Endometrial microvascular endothelial cells (primary cell): ENCODE results near the gene CEP97. TPM values are rescaled to one million over a fixed set of nuclear protein-coding genes. Genes with fewer than 3 reads are reported as not detected.

Experiments
- in situ Hi-C: cut with HindIII; loops from 2 replicates; pipeline ENCODE4 v1.10.0; 2017; ENCODE audit warnings: low sequenced_read_pairs, low pct_unique_long_range_greater_than_20kb; ENCODE audit errors: inconsistent ontology term
- total RNA-seq: library from RNA; depleted of rRNA; stranded (reverse); fragments of >200 nt; gene quantifications from one replicate; pipeline ENCODE4 v1.2.3, GENCODE V29; 2015; ENCODE audit errors: inconsistent ontology term

The CEP97 gene
- total RNA-seq, 1 donor from 2014 or later, result 4.6 TPM

GRCh38 chr3:101807888-101808287, 83.5 kb downstream of the CEP97 start:
- in situ Hi-C loops, result loop anchor here (25.0 kb wide), 2 partner anchors 379 to 729 kb away; no protein-coding TSS in a partner anchor

- in situ Hi-C loops, result loop anchor here (25.0 kb wide), 2 partner anchors 378 to 728 kb away; no protein-coding TSS in a partner anchor
These were observed 85.0 kb downstream of the CEP97 start for GRCh38 chr3:101809178-101810021.

DNA sequence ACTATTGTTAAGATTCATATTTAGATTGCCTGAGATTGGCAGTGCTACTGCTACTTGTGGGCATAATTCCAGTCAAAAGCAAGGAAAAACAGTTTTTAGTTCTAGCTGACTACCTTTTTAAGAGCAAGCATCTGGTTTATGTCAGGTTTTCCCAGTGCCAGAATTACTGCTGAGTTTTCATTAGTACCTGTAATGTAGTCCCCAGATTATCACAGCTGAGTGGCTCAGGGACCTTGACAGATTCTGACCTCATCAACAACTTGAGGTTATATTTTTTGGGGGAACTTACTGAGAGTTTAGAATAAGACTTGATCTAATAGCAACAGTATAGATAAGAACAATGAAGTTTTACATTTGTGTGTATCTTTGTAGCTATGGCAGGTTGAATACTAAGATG, 85.6 kb downstream of the CEP97 start:
- in situ Hi-C loops, result loop anchor here (25.0 kb wide), 2 partner anchors 377 to 727 kb away; no protein-coding TSS in a partner anchor

DNA sequence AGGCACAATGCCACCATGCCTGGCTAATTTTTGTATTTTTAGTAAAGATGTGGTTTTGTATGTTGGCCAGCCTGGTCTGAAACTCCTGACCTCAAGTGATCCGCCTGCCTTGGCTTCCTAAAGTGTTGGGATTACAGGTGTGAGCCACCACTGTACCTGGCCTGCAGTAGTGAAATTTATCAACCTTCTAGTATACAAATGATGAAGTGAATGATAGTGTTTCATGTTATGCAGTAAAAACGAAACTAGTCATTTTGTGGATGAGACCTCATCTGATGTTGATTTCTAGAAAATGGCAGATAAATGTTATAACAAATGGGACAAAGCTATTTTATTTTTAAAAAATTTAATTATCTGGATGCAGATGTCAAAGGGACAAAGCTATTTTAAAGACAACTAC, 87.5 kb downstream of the CEP97 start:
- in situ Hi-C loops, result loop anchor here (25.0 kb wide), 2 partner anchors 375 to 725 kb away; no protein-coding TSS in a partner anchor

DNA sequence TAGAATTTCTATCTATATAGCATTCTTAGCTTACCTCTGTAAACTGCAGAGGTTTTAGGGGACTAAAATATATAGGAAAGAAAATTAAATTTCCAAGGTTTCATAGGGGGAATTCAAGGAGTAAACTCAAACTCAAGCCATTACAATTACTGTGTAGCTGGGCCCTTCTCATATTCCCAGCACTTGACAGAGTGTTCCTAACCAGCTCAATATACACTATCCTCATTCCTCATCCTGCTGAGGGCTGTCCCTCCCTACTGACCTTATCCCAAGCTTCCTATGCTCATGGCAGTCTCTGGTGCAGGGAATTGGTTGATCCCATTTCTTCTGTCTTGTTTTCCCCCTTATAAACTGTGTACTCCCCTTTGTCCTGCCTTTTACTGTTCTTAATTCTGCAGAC, 88.5 kb downstream of the CEP97 start:
- in situ Hi-C loops, result loop anchor here (25.0 kb wide), 2 partner anchors 374 to 724 kb away; no protein-coding TSS in a partner anchor

- in situ Hi-C loops, result loop anchor here (25.0 kb wide), 2 partner anchors 373 to 723 kb away; no protein-coding TSS in a partner anchor
These were observed 89.5 kb downstream of the CEP97 start for GRCh38 chr3:101813817-101814440.

DNA sequence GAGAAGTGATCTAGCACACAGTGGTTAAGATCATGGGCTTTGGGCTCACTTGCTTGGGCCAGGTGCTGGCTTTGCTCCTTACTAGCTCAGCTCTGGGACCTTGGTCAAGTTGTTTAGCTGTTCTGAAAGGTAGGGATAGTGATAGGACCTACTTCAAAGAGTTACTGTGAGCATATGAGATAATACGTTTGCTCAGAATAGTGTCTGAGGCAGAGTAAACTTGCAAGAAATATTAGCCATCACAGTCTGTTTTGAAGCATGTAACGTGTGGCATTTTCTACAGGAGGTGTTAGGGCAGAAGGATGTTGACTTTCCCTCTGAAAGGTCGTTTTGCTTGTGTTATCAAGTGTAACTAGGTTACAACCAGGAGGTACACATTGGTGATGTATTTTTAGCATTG, 90.4 kb downstream of the CEP97 start:
- in situ Hi-C loops, result loop anchor here (25.0 kb wide), 2 partner anchors 372 to 722 kb away; no protein-coding TSS in a partner anchor

DNA sequence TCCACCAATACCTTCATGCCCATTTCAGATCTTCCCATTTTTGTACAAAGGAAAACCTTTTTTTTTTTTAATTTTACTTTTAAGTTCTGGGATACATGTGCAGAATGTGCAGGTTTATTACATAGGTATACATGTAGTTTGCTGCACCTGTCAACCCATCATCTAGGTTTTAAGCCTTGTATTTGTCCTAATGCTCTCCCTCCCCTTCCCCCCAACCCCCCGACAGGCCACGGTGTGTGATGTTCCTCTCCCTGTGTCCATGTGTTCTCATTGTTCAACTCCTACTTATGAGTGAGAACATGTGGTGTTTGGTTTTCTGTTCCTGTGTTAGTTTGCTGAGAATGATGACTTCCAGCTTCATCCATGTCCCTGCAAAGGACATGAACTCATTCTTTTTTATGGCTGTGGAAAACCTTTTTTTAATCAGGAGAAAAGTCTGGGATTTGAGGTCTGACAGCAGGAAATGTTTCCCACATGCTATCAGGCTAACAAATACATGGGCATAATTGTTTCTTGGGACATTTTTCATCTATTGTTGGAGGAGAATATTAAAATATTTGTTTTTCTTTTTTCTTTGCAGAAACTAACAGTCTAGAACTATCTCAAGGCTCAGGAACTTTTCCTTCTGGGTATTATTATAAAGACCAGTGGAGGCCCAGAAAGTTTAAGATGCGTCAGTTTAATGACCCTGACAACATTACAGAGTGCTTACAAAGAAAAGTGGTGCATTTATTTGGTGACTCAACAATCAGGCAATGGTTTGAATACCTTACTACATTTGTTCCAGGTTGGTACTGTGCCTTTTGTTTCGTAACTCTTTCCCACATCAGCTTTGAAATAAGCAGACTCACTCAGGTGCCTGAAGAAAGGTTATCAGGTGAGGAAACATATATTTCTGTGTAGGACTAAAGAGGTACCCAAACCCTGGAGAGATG, 92.1 kb downstream of the CEP97 start:
- in situ Hi-C loops, result loop anchor here (25.0 kb wide), 2 partner anchors 371 to 721 kb away; no protein-coding TSS in a partner anchor

DNA sequence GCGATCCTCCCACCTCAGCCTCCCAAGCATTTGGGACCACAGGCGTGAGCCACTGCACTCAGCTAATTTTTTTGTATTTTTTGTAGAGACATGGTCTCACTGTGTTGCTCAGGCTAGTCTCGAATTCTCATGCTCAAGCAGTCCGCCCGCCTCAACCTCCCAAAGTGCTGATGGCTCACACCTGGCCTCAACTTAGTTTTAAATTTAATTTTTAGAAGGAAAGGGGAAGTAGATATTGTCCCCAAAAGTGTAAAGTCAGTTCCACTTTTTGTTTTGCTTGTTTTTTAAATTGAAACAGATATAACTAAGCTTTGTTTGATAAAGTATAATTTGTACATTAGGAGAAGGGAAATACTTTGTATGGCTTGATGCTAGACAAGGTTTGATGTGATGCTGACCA, 93.6 kb downstream of the CEP97 start:
- in situ Hi-C loops, result loop anchor here (25.0 kb wide), 2 partner anchors 369 to 719 kb away; no protein-coding TSS in a partner anchor

GRCh38 chr3:101819649-101820206, 95.3 kb downstream of the CEP97 start:
- in situ Hi-C loops, result loop anchor here (25.0 kb wide), 2 partner anchors 368 to 718 kb away; no protein-coding TSS in a partner anchor

Other genes with a start within 250 kb of the CEP97 start
- 12.2 TPM for gene SENP7, start 211.4 kb upstream of the CEP97 start, total RNA-seq
- gene TRMT10C, start 162.7 kb upstream of the CEP97 start, total RNA-seq, result 19.9 TPM
- 70.0 TPM for gene PCNP, start 150.4 kb upstream of the CEP97 start, total RNA-seq
- gene ZBTB11, start 47.5 kb upstream of the CEP97 start, total RNA-seq, result 14.9 TPM
- 1,465 TPM for gene RPL24, start 37.9 kb upstream of the CEP97 start, total RNA-seq
- 10.1 TPM for gene NXPE3, start 54.6 kb downstream of the CEP97 start, total RNA-seq
- 9.8 TPM for gene NFKBIZ, start 124.9 kb downstream of the CEP97 start, total RNA-seq